CD4-positive, alpha-beta T cell (primary cell): ENCODE measurements around the gene PCBP2. TPM values are rescaled to one million over a fixed set of nuclear protein-coding genes. Genes with fewer than 3 reads are reported as not detected.
A peak's percentile ranks its signal among the peaks of the same experiment; 100 is the strongest.

Experiments
- ATAC-seq: fragments of 200-7000 bp; cut with Tn5 transposase; one replicate; pipeline ENCODE4 v1.10.0; 2022; ENCODE audit warnings: mild to moderate bottlenecking; ENCODE audit not compliant: poor library complexity
- CTCF ChIA-PET: fragments of 350-600 bp; sonication (Branson Sonifier 250); formaldehyde crosslinking; loops from one replicate; lab custom pipeline; 2021; ENCODE audit warnings: antibody characterized with exemption, inconsistent platforms; lab: Charles Lee
- POLR2A ChIA-PET: fragments of 350-600 bp; sonication (Branson Sonifier 250); formaldehyde crosslinking; loops from one replicate; lab custom pipeline; 2021; ENCODE audit warnings: antibody characterized with exemption, inconsistent platforms; lab: Charles Lee
- DNase-seq, 14 experiments: peaks; one replicate each; pipeline ENCODE4 v3.0.0-alpha.2; 2013 to 2020; ENCODE audit warnings: mixed read lengths in 2 of 14
- H3K27ac ChIP-seq, 2 donors: one replicate each; pipeline versions ENCODE4 v1.5.1 to v1.7.0; 2013; ENCODE audit warnings: low read length in 2 of 2, low read depth in 1 of 2, mild to moderate bottlenecking in 1 of 2
- H3K27me3 ChIP-seq, 2 experiments: 1 replicate in 1 of 2; 2 replicates in 1 of 2; pipeline versions ENCODE4 v1.6.1 to v1.7.0; 2013; ENCODE audit warnings: low read length in 2 of 2, control low read depth in 1 of 2, mild to moderate bottlenecking in 1 of 2, moderate library complexity in 1 of 2; ENCODE audit not compliant: insufficient read depth in 2 of 2, control insufficient read depth in 1 of 2
- H3K36me3 ChIP-seq: one replicate; pipeline ENCODE4 v1.6.1; 2013; ENCODE audit warnings: low read length, control low read depth; ENCODE audit not compliant: insufficient read depth
- H3K4me1 ChIP-seq: one replicate; pipeline ENCODE4 v1.6.1; 2013; ENCODE audit warnings: low read length, control low read depth; ENCODE audit not compliant: insufficient read depth
- H3K4me3 ChIP-seq: one replicate; pipeline ENCODE4 v1.5.1; 2013; ENCODE audit warnings: mild to moderate bottlenecking, low read length, moderate library complexity
- H3K9me3 ChIP-seq, 2 experiments: 1 replicate in 1 of 2; 2 replicates in 1 of 2; pipeline versions ENCODE4 v1.6.1 to v1.7.0; 2013; ENCODE audit warnings: low read length in 2 of 2, mild to moderate bottlenecking in 2 of 2, control low read depth in 1 of 2, moderate library complexity in 1 of 2; ENCODE audit not compliant: control insufficient read depth in 1 of 2, insufficient read depth in 1 of 2
- H3K27ac Mint-ChIP-seq: one replicate; pipeline ENCODE4 v1.8.0; 2020; ENCODE audit warnings: mixed read lengths
- H3K27me3 Mint-ChIP-seq: one replicate; pipeline ENCODE4 v1.8.0; 2021; ENCODE audit warnings: mixed read lengths
- H3K36me3 Mint-ChIP-seq: one replicate; pipeline ENCODE4 v1.8.0; 2021; ENCODE audit warnings: low read depth, mixed read lengths
- H3K4me1 Mint-ChIP-seq: one replicate; pipeline ENCODE4 v1.8.0; 2021; ENCODE audit warnings: low read depth, mixed read lengths
- H3K4me3 Mint-ChIP-seq: one replicate; pipeline ENCODE4 v1.8.0; 2020; ENCODE audit warnings: mild to moderate bottlenecking, mixed read lengths
- H3K9me3 Mint-ChIP-seq: one replicate; pipeline ENCODE4 v1.8.0; 2020; ENCODE audit warnings: mixed read lengths
- CTCF ChIP-seq: fragments of 200-600 bp; IDR thresholded peaks from one replicate; pipeline ENCODE4 v1.8.0; 2022; ENCODE audit warnings: antibody characterized with exemption, mild to moderate bottlenecking
- intact Hi-C, 2 experiments: fragments of 100-400 bp; cut with DNase I in 1 of 2; cut with micrococcal nuclease in 1 of 2; formaldehyde crosslinking; loops; one replicate each; pipeline versions ENCODE4 v1.15.1 to v1.9.0; 2023 to 2025; cut with DNase I, micrococcal nuclease
- total RNA-seq, 174 experiments: library from RNA in 2 of 174; stranded (reverse) in 2 of 174; gene quantifications; one replicate each; pipeline ENCODE4 v1.2.3 and lab custom pipeline; 2021 to 2026

Gene PCBP2
- total RNA-seq, 2 experiments from 2014 or later: 1,331 to 1,359 TPM

GRCh38 chr12:53484686-53485575, 33.0 kb downstream of the PCBP2 start:
- H3K4me1 Mint-ChIP-seq: peaks cover 12% of the 10 kb centered on the region
- no peak overlapping the region for H3K27ac ChIP-seq
- intact Hi-C loops: no loop called here
- no peaks in the 10 kb centered on the region for H3K27me3 ChIP-seq
- ChIA-PET POLR2A (interaction anchor here (1.1 to 2.7 kb wide), 2 partner anchors 11 to 16 kb away, joined by 3 to 11 read pairs; partner anchors contain the start of gene TARBP2), CTCF (no interaction called here)
- ATAC-seq (no peak), DNase-seq (no peak)
- H3K9me3 ChIP-seq: no peaks in the 10 kb centered on the region
- no peak overlapping the region for H3K4me3 Mint-ChIP-seq
- peak overlapping the region; percentile 5 for H3K27ac Mint-ChIP-seq
- peaks cover 7% of the 10 kb centered on the region for H3K4me1 ChIP-seq
- H3K4me3 ChIP-seq: no peak overlapping the region
- no peaks in the 10 kb centered on the region for H3K9me3 Mint-ChIP-seq
- TF ChIP-seq CTCF: no peak
- H3K27me3 Mint-ChIP-seq: no peaks in the 10 kb centered on the region
- H3K36me3 Mint-ChIP-seq: peaks cover 67% of the 10 kb centered on the region
- peaks cover 72% of the 10 kb centered on the region for H3K36me3 ChIP-seq

- Histone ChIP-seq H3K4me1 (peaks cover 7% of the 10 kb centered on the region), H3K36me3 (peaks cover 61% of the 10 kb centered on the region), H3K9me3 (no peaks in the 10 kb centered on the region), H3K4me3 (no peak overlapping the region), H3K27me3 (no peaks in the 10 kb centered on the region), H3K27ac (no peak overlapping the region)
- Mint-ChIP-seq H3K4me3 (no peak overlapping the region), H3K9me3 (no peaks in the 10 kb centered on the region), H3K4me1 (peaks cover 12% of the 10 kb centered on the region), H3K27ac (peak overlapping the region; percentile 30), H3K27me3 (no peaks in the 10 kb centered on the region), H3K36me3 (peaks cover 55% of the 10 kb centered on the region)
- ChIA-PET POLR2A (interaction anchor here (0.8 to 2.7 kb wide), 4 partner anchors 8 to 15 kb away, joined by 3 to 11 read pairs (median 3); partner anchors contain the start of gene TARBP2), CTCF (interaction anchor here (1.2 kb wide), 1 partner anchor 11 kb away, joined by 3 read pairs; no protein-coding TSS in a partner anchor)
- ATAC-seq (no peak), DNase-seq (peak in 1 of 14 experiments; percentile 27)
- intact Hi-C loops: no loop called here
- no peak for TF ChIP-seq CTCF
These were observed 34.2 kb downstream of the PCBP2 start for GRCh38 chr12:53485955-53486735.

DNA sequence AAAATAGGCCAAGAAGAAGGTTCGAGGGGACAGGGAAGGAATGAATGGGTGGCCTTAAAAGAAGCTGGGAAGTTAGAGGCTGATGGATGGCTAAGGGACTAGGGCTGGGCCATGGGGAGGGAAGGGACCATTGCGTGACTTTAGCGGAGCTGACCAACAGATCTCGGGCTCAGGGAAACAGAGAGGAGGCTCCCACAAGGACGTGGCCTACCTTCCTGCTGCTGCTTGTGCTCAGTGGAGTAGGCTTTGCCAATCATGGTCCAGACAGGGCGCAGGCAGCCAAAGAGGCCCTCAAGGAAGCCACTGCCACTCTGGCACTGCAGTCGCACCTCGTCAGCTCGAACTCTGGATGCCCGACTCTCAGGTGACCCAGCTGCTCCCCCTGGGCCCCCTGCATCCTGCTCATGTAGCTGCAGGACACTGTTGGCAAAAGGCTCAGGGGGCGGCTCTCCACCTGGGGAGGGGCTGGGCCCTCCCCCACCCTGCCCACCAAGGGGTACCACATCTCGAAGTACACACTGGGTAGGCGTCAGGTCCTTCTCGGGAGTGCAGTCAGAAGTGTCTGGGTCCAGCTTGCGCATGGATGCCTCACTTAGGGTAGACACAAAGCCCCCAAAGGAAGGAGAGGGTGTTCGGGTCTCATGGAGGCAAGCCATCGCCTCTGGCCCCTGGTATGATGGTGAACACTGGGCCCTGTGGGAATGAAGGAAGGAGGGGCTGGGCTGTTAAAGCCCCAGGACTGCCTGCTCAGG, 35.0 kb downstream of the PCBP2 start:
- peak in 1 of 14 experiments; percentile 33 for DNase-seq
- peaks cover 7% of the 10 kb centered on the region for H3K4me1 ChIP-seq
- CTCF ChIA-PET: interaction anchor here (1.2 kb wide), 1 partner anchor 12 kb away, joined by 3 read pairs; no protein-coding TSS in a partner anchor
- peaks cover 55% of the 10 kb centered on the region for H3K36me3 ChIP-seq
- intact Hi-C loops: no loop called here
- no peak for TF ChIP-seq CTCF
- Mint-ChIP-seq H3K36me3 (peaks cover 47% of the 10 kb centered on the region), H3K4me1 (peaks cover 12% of the 10 kb centered on the region), H3K4me3 (no peak overlapping the region), H3K9me3 (no peaks in the 10 kb centered on the region), H3K27ac (peak overlapping the region; percentile 30), H3K27me3 (no peaks in the 10 kb centered on the region)
- no peak overlapping the region for H3K4me3 ChIP-seq
- POLR2A ChIA-PET: interaction anchor here (0.8 to 2.7 kb wide), 3 partner anchors 9 to 14 kb away, joined by 3 to 11 read pairs (median 3); partner anchors contain the start of gene TARBP2
- no peaks in the 10 kb centered on the region for H3K27me3 ChIP-seq
- no peak overlapping the region for H3K27ac ChIP-seq
- H3K9me3 ChIP-seq: no peaks in the 10 kb centered on the region
- no peak for ATAC-seq
